Smooth muscle cell (in vitro differentiated cells): ENCODE measurements around the gene CD200R1L. TPM values are rescaled to one million over a fixed set of nuclear protein-coding genes. Genes with fewer than 3 reads are reported as not detected.
"Not testable (repeated sequence)": the region's sequence is repeated elsewhere in the genome, so short reads cannot be mapped to it uniquely, and the experiment has no call there.

Experiments used
- DNase-seq: peaks from one replicate; lab custom pipeline; 2025; ENCODE audit not compliant: unreplicated experiment; lab: John Stamatoyannopoulos, UW
- H2AFZ ChIP-seq: fragments of 200-600 bp; sonication (generic); 2 replicates; pipeline ENCODE4 v1.6.0; 2016; ENCODE audit warnings: antibody characterized with exemption, low read depth, mild to moderate bottlenecking
- H3F3A ChIP-seq: fragments of 200-600 bp; sonication (generic); 2 replicates; pipeline ENCODE4 v1.6.0; 2017; ENCODE audit warnings: antibody characterized with exemption, low read depth
- H3K27ac ChIP-seq: fragments of 200-600 bp; sonication (generic); 2 replicates; pipeline ENCODE4 v1.5.1; 2016; ENCODE audit warnings: low read depth, mild to moderate bottlenecking
- H3K27me3 ChIP-seq: fragments of 200-600 bp; sonication (generic); 2 replicates; pipeline ENCODE4 v1.6.1; 2016; ENCODE audit warnings: low read depth, mild to moderate bottlenecking
- H3K36me3 ChIP-seq: fragments of 200-600 bp; sonication (generic); 2 replicates; pipeline ENCODE4 v1.5.1; 2016; ENCODE audit warnings: low read depth
- H3K4me1 ChIP-seq: fragments of 200-600 bp; sonication (generic); 2 replicates; pipeline ENCODE4 v1.5.1; 2016; ENCODE audit warnings: low read depth
- H3K4me2 ChIP-seq: fragments of 200-600 bp; sonication (generic); 2 replicates; pipeline ENCODE4 v1.6.0; 2016; ENCODE audit warnings: mild to moderate bottlenecking
- H3K4me3 ChIP-seq: fragments of 200-600 bp; sonication (generic); 2 replicates; pipeline ENCODE4 v1.5.1; 2016; ENCODE audit warnings: mild to moderate bottlenecking
- H3K79me2 ChIP-seq: fragments of 200-600 bp; sonication (generic); 2 replicates; pipeline ENCODE4 v1.6.0; 2016; ENCODE audit warnings: low read depth, mild to moderate bottlenecking
- H3K9ac ChIP-seq: fragments of 200-600 bp; sonication (generic); 2 replicates; pipeline ENCODE4 v1.6.0; 2016; ENCODE audit warnings: low read depth
- H3K9me3 ChIP-seq: fragments of 200-600 bp; sonication (generic); replicated peaks from 2 replicates; pipeline ENCODE4 v1.5.1; 2016; ENCODE audit warnings: low read depth
- H4K20me1 ChIP-seq: fragments of 200-600 bp; sonication (generic); 2 replicates; pipeline ENCODE4 v1.6.0; 2016; ENCODE audit warnings: low read depth
- CTCF ChIP-seq: fragments of 200-600 bp; sonication (generic); IDR thresholded peaks from 2 replicates; pipeline ENCODE4 v1.5.1; 2017; ENCODE audit warnings: borderline replicate concordance, mild to moderate bottlenecking, antibody characterized with exemption; ENCODE audit not compliant: insufficient read depth, poor library complexity, severe bottlenecking
- WGBS: methylation state at CpG from one replicate; pipeline ENCODE4 v1.1.7; 2016; ENCODE audit warnings: low lambda C conversion rate; 5-methylcytosine and 5-hydroxymethylcytosine counted together
- polyA plus RNA-seq: library from polyadenylated mRNA; unstranded; fragments of >200 nt; fragmentation: Nextera tagmentation; extraction: Ambion mirVana; gene quantifications from 2 replicates; pipeline ENCODE4 v1.2.1, GENCODE V29; 2016
- total RNA-seq: library from RNA; depleted of rRNA; stranded (reverse); fragments of >200 nt; gene quantifications from 2 replicates; pipeline ENCODE4 v1.2.3, GENCODE V29; 2014

The CD200R1L gene
- total and polyA plus RNA-seq, 2 experiments from 2014 or later, result not detected

- Histone ChIP-seq H3K27ac (no peak overlapping the region), H3K27me3 (no peaks in the 10 kb centered on the region), H3K36me3 (peaks cover 4% of the 10 kb centered on the region), H3K4me1 (no peaks in the 10 kb centered on the region), H3K4me2 (no peak overlapping the region), H3K79me2 (no peaks in the 10 kb centered on the region), H3F3A (no peaks in the 10 kb centered on the region), H3K9me3 (peaks cover 2% of the 10 kb centered on the region), H3K9ac (no peak overlapping the region), H3K4me3 (no peak overlapping the region), H2AFZ (no peak overlapping the region), H4K20me1 (no peaks in the 10 kb centered on the region)
- no peak for TF ChIP-seq CTCF
- DNase-seq, result no peak
Measured at GRCh38 chr3:112855883-112856282, 9.2 kb upstream of the CD200R1L start.

- H3K9ac ChIP-seq, H3K4me2 ChIP-seq, H3K36me3 ChIP-seq, H3K4me3 ChIP-seq, H3K4me1 ChIP-seq, H3F3A ChIP-seq, DNase-seq, H3K79me2 ChIP-seq, H2AFZ ChIP-seq, H4K20me1 ChIP-seq, H3K9me3 ChIP-seq, H3K27me3 ChIP-seq, H3K27ac ChIP-seq: not testable (repeated sequence)
- WGBS, result 94% methylated on average over 3 of the region's 3 CpGs
Measured at GRCh38 chr3:112855074-112855473, 8.4 kb upstream of the CD200R1L start.

GRCh38 chr3:112848196-112848595, 1.5 kb upstream of the CD200R1L start:
- H4K20me1 ChIP-seq, result no peaks in the 10 kb centered on the region
- no peaks in the 10 kb centered on the region for H3F3A ChIP-seq
- H3K4me2 ChIP-seq, result no peak overlapping the region
- no peak for TF ChIP-seq CTCF
- DNase-seq, result no peak
- H3K79me2 ChIP-seq, result no peaks in the 10 kb centered on the region
- H3K27ac ChIP-seq, result no peak overlapping the region
- H3K4me1 ChIP-seq, result no peaks in the 10 kb centered on the region
- no peak overlapping the region for H2AFZ ChIP-seq
- WGBS, result 91% methylated on average over 3 of the region's 3 CpGs
- H3K4me3 ChIP-seq, result no peak overlapping the region
- no peaks in the 10 kb centered on the region for H3K27me3 ChIP-seq
- no peak overlapping the region for H3K9ac ChIP-seq
- H3K9me3 ChIP-seq, result no peaks in the 10 kb centered on the region
- H3K36me3 ChIP-seq, result no peaks in the 10 kb centered on the region

- Histone ChIP-seq H3K79me2 (no peaks in the 10 kb centered on the region), H3K4me2 (no peak overlapping the region), H3K4me3 (no peak overlapping the region), H2AFZ (no peak overlapping the region), H3K27me3 (no peaks in the 10 kb centered on the region), H3K9me3 (no peaks in the 10 kb centered on the region), H3K4me1 (no peaks in the 10 kb centered on the region), H3K36me3 (no peaks in the 10 kb centered on the region), H3K9ac (no peak overlapping the region), H4K20me1 (no peaks in the 10 kb centered on the region), H3K27ac (no peak overlapping the region), H3F3A (no peaks in the 10 kb centered on the region)
- DNase-seq, result no peak
- no peak for TF ChIP-seq CTCF
- whole genome bisulfite sequencing, result 85% methylated on average over 3 of the region's 3 CpGs
Measured at GRCh38 chr3:112847692-112848091, 1.0 kb upstream of the CD200R1L start.
